ENCODE results near the gene STX1A. TPM values are rescaled to one million over a fixed set of nuclear protein-coding genes. Genes with fewer than 3 reads are reported as not detected.

Gene STX1A
- total RNA-seq, 2 experiments from 2014 or later: 5.3 to 5.7 TPM

GRCh38 chr7:73704640-73705550 is 14.6 kb downstream of the STX1A start:
- Histone ChIP-seq H3K79me2 (ENCODE audit: insufficient read depth, low read depth, low read length) (no peaks in the 10 kb centered on the region), H3K9me3 (ENCODE audit: low read length) (no peaks in the 10 kb centered on the region), H4K20me1 (ENCODE audit: insufficient read depth, low read length) (no peaks in the 10 kb centered on the region), H3K4me2 (ENCODE audit: low read length) (no peak overlapping the region), H3K9me2 (ENCODE audit: insufficient read depth, low read length) (no peaks in the 10 kb centered on the region), H3K36me3 (ENCODE audit: insufficient read depth, low read length) (no peaks in the 10 kb centered on the region), H3K4me1 (ENCODE audit: insufficient read depth, low read length, poor library complexity, severe bottlenecking) (no peaks in the 10 kb centered on the region), H2AFZ (ENCODE audit: low read length) (no peak overlapping the region), H3K4me3 (ENCODE audit: low read depth, low read length, poor library complexity, severe bottlenecking) (no peak overlapping the region), H3K27ac (ENCODE audit: low read depth, low read length, poor library complexity, severe bottlenecking) (no peak overlapping the region)
- ChIA-PET POLR2A (interaction anchor here (0.6 kb wide), 1 partner anchor 758 kb away, joined by 4 read pairs; no protein-coding TSS in a partner anchor), CTCF (ENCODE audit: unreplicated experiment) (no interaction called here)
- BruUV-seq (replicated peaks): no TSS peak
- intact Hi-C loops (cut with micrococcal nuclease; ENCODE audit: unreplicated experiment): no loop called here
- TF ChIP-seq CTCF (conservative IDR thresholded peaks at IDR 0.05; ENCODE audit: low read length): no peak
- TF ChIP-seq EZH2phosphoT487 (IDR thresholded peaks at IDR 0.05; ENCODE audit: borderline replicate concordance, low read depth, low read length): no peak
- DNase-seq (ENCODE audit: low spot score): no peak

GRCh38 chr7:73703757-73704639 is 15.5 kb downstream of the STX1A start:
- ChIA-PET CTCF (ENCODE audit: unreplicated experiment) (no interaction called here), POLR2A (no interaction called here)
- no peaks in the 10 kb centered on the region for H3K9me3 ChIP-seq (ENCODE audit: low read length)
- H3K79me2 ChIP-seq (ENCODE audit: insufficient read depth, low read depth, low read length): no peaks in the 10 kb centered on the region
- no TSS peak for BruUV-seq (replicated peaks)
- H3K4me2 ChIP-seq (ENCODE audit: low read length): no peak overlapping the region
- H2AFZ ChIP-seq (ENCODE audit: low read length): no peak overlapping the region
- H4K20me1 ChIP-seq (ENCODE audit: insufficient read depth, low read length): no peaks in the 10 kb centered on the region
- intact Hi-C loops (cut with micrococcal nuclease; ENCODE audit: unreplicated experiment): no loop called here
- no peak overlapping the region for H3K27ac ChIP-seq (ENCODE audit: low read depth, low read length, poor library complexity, severe bottlenecking)
- no peak for TF ChIP-seq CTCF (conservative IDR thresholded peaks at IDR 0.05; ENCODE audit: low read length)
- no peak for TF ChIP-seq EZH2phosphoT487 (IDR thresholded peaks at IDR 0.05; ENCODE audit: borderline replicate concordance, low read depth, low read length)
- DNase-seq (ENCODE audit: low spot score): peak; percentile 19
- H3K9me2 ChIP-seq (ENCODE audit: insufficient read depth, low read length): no peaks in the 10 kb centered on the region
- H3K36me3 ChIP-seq (ENCODE audit: insufficient read depth, low read length): peaks cover 9% of the 10 kb centered on the region; the same call in 1 of the 2 replicates
- H3K4me3 ChIP-seq (ENCODE audit: low read depth, low read length, poor library complexity, severe bottlenecking): no peak overlapping the region
- H3K4me1 ChIP-seq (ENCODE audit: insufficient read depth, low read length, poor library complexity, severe bottlenecking): no peaks in the 10 kb centered on the region

Data from OCI-LY7 (cell line).